OCI-M2 (cell line): Measurements from ENCODE around the gene ASTN1.

ENCODE experiments used
- DNase-seq: peaks from one replicate; lab custom pipeline; 2025; ENCODE audit not compliant: unreplicated experiment; lab: John Stamatoyannopoulos, UW

The ASTN1 gene

GRCh38 chr1:176932114-176933104 lies 232.1 kb downstream of the ASTN1 start:
- no peak for DNase-seq

GRCh38 chr1:176931526-176931925 lies 233.0 kb downstream of the ASTN1 start:
- DNase-seq = no peak

GRCh38 chr1:176926330-176927086 lies 238.0 kb downstream of the ASTN1 start:
- DNase-seq = no peak

- DNase-seq = no peak
Measured at GRCh38 chr1:176925223-176925622, 239.3 kb downstream of the ASTN1 start.

GRCh38 chr1:176923283-176923682 lies 241.2 kb downstream of the ASTN1 start:
- no peak for DNase-seq

- no peak for DNase-seq
Measured at GRCh38 chr1:176919386-176920378, 244.8 kb downstream of the ASTN1 start.

- DNase-seq = no peak
Measured at GRCh38 chr1:176905648-176906047, 258.9 kb downstream of the ASTN1 start.

GRCh38 chr1:176904057-176904751 lies 260.3 kb downstream of the ASTN1 start:
- DNase-seq = no peak

GRCh38 chr1:176903474-176903873 lies 261.0 kb downstream of the ASTN1 start:
- no peak for DNase-seq

GRCh38 chr1:176899321-176899720 lies 265.2 kb downstream of the ASTN1 start:
- no peak for DNase-seq

- no peak for DNase-seq
Measured at GRCh38 chr1:176897350-176898236, 266.9 kb downstream of the ASTN1 start.

GRCh38 chr1:176896216-176896615 lies 268.3 kb downstream of the ASTN1 start:
- DNase-seq = no peak

- no peak for DNase-seq
Measured at GRCh38 chr1:176894450-176894849, 270.1 kb downstream of the ASTN1 start.

GRCh38 chr1:176893625-176894352 lies 270.7 kb downstream of the ASTN1 start:
- no peak for DNase-seq

- no peak for DNase-seq
Measured at GRCh38 chr1:176888471-176889032, 276.0 kb downstream of the ASTN1 start.

- DNase-seq = no peak
Measured at GRCh38 chr1:176885751-176886150, 278.8 kb downstream of the ASTN1 start.

GRCh38 chr1:176885341-176885740 lies 279.2 kb downstream of the ASTN1 start:
- DNase-seq = no peak

GRCh38 chr1:176884911-176885310 lies 279.6 kb downstream of the ASTN1 start:
- DNase-seq = no peak
